IPS-20b (cell line): Measurements from ENCODE around the gene VIPAS39.

Source experiments
- H3K27ac ChIP-seq: one replicate; pipeline ENCODE4 v1.5.1; 2013; ENCODE audit warnings: low read length
- H3K27me3 ChIP-seq: 2 replicates; pipeline ENCODE4 v1.6.1; 2013; ENCODE audit warnings: mild to moderate bottlenecking, low read length, inconsistent platforms; ENCODE audit not compliant: insufficient read depth
- H3K36me3 ChIP-seq: 2 replicates; pipeline ENCODE4 v1.6.1; 2013; ENCODE audit warnings: low read depth, mild to moderate bottlenecking, inconsistent platforms, low read length, moderate library complexity; ENCODE audit not compliant: insufficient read depth
- H3K4me1 ChIP-seq: 2 replicates; pipeline ENCODE4 v1.6.1; 2013; ENCODE audit warnings: mild to moderate bottlenecking, control low read depth, inconsistent platforms, low read length, moderate library complexity; ENCODE audit not compliant: insufficient read depth
- H3K4me3 ChIP-seq: 2 replicates; pipeline ENCODE4 v1.5.1; 2013; ENCODE audit warnings: mild to moderate bottlenecking, low read length, inconsistent platforms
- H3K9ac ChIP-seq: 2 replicates; pipeline ENCODE4 v1.6.1; 2013; ENCODE audit warnings: low read depth, mild to moderate bottlenecking, inconsistent platforms, low read length, moderate library complexity
- H3K9me3 ChIP-seq: 2 replicates; pipeline ENCODE4 v1.6.1; 2013; ENCODE audit warnings: mild to moderate bottlenecking, low read depth, low read length, inconsistent platforms; ENCODE audit not compliant: insufficient read depth

VIPAS39 gene

GRCh38 chr14:77467801-77468200 is 10.4 kb upstream of the VIPAS39 start:
- Histone ChIP-seq H3K36me3 (peaks cover 68% of the 10 kb centered on the region), H3K9ac (no peak overlapping the region), H3K27ac (no peak overlapping the region), H3K9me3 (no peaks in the 10 kb centered on the region), H3K4me3 (no peak overlapping the region), H3K27me3 (no peaks in the 10 kb centered on the region), H3K4me1 (peaks cover 13% of the 10 kb centered on the region)

- H3K4me1 ChIP-seq = peaks cover 9% of the 10 kb centered on the region; the same call in 1 of the 2 replicates
- peak overlapping the region; percentile 97; the same call in 1 of the 2 replicates for H3K9ac ChIP-seq
- no peak overlapping the region for H3K27ac ChIP-seq
- peaks cover 46% of the 10 kb centered on the region for H3K36me3 ChIP-seq
- no peaks in the 10 kb centered on the region for H3K27me3 ChIP-seq
- peak overlapping the region; percentile 93 for H3K4me3 ChIP-seq
- no peaks in the 10 kb centered on the region for H3K9me3 ChIP-seq
Measured at GRCh38 chr14:77459072-77459723, 1.8 kb upstream of the VIPAS39 start.

GRCh38 chr14:77458249-77458950 is 999 bp upstream of the VIPAS39 start:
- Histone ChIP-seq H3K36me3 (peaks cover 38% of the 10 kb centered on the region), H3K27ac (peak overlapping the region; percentile 92), H3K9me3 (no peaks in the 10 kb centered on the region), H3K4me1 (peaks cover 9% of the 10 kb centered on the region; the same call in 1 of the 2 replicates), H3K9ac (peak overlapping the region; percentile 97), H3K27me3 (no peaks in the 10 kb centered on the region), H3K4me3 (peak overlapping the region; percentile 93)

- Histone ChIP-seq H3K36me3 (peaks cover 28% of the 10 kb centered on the region), H3K27ac (peak overlapping the region; percentile 42), H3K27me3 (no peaks in the 10 kb centered on the region), H3K4me3 (peak overlapping the region; percentile 93), H3K9me3 (no peaks in the 10 kb centered on the region), H3K4me1 (peaks cover 9% of the 10 kb centered on the region; the same call in 1 of the 2 replicates), H3K9ac (peak overlapping the region; percentile 97)
Measured at GRCh38 chr14:77457115-77457521, 283 bp downstream of the VIPAS39 start.

GRCh38 chr14:77455966-77456640 is 1.3 kb downstream of the VIPAS39 start:
- peak overlapping the region; percentile 97; the same call in 1 of the 2 replicates for H3K9ac ChIP-seq

GRCh38 chr14:77442196-77442595 is 15.2 kb downstream of the VIPAS39 start:
- Histone ChIP-seq H3K9ac (no peak overlapping the region), H3K9me3 (no peaks in the 10 kb centered on the region), H3K27ac (no peak overlapping the region), H3K4me1 (no peaks in the 10 kb centered on the region), H3K4me3 (no peak overlapping the region), H3K27me3 (no peaks in the 10 kb centered on the region), H3K36me3 (peaks cover 57% of the 10 kb centered on the region)

More at GRCh38 chr14:77455966-77456640, 1.3 kb downstream of the VIPAS39 start:
- no peak overlapping the region for H3K27ac ChIP-seq
- no peaks in the 10 kb centered on the region for H3K27me3 ChIP-seq
- H3K4me3 ChIP-seq = peak overlapping the region; percentile 93
- no peaks in the 10 kb centered on the region for H3K9me3 ChIP-seq
- peaks cover 9% of the 10 kb centered on the region; the same call in 1 of the 2 replicates for H3K4me1 ChIP-seq
- H3K36me3 ChIP-seq = peaks cover 28% of the 10 kb centered on the region

GRCh38 chr14:77439861-77440260 is 17.5 kb downstream of the VIPAS39 start:
- no peaks in the 10 kb centered on the region for H3K27me3 ChIP-seq
- H3K36me3 ChIP-seq = peaks cover 65% of the 10 kb centered on the region
- H3K4me3 ChIP-seq = no peak overlapping the region
- H3K9ac ChIP-seq = no peak overlapping the region
- no peaks in the 10 kb centered on the region for H3K4me1 ChIP-seq
- no peak overlapping the region for H3K27ac ChIP-seq
- H3K9me3 ChIP-seq = no peaks in the 10 kb centered on the region

- no peak overlapping the region for H3K4me3 ChIP-seq
- H3K36me3 ChIP-seq = peaks cover 69% of the 10 kb centered on the region
- no peaks in the 10 kb centered on the region for H3K4me1 ChIP-seq
- H3K9me3 ChIP-seq = no peaks in the 10 kb centered on the region
- no peaks in the 10 kb centered on the region for H3K27me3 ChIP-seq
- no peak overlapping the region for H3K9ac ChIP-seq
- H3K27ac ChIP-seq = no peak overlapping the region
Measured at GRCh38 chr14:77438596-77438995, 18.8 kb downstream of the VIPAS39 start.

GRCh38 chr14:77436042-77436441 is 21.4 kb downstream of the VIPAS39 start:
- H3K36me3 ChIP-seq = peaks cover 58% of the 10 kb centered on the region
- no peaks in the 10 kb centered on the region for H3K9me3 ChIP-seq
- H3K4me1 ChIP-seq = no peaks in the 10 kb centered on the region
- H3K9ac ChIP-seq = no peak overlapping the region
- no peak overlapping the region for H3K4me3 ChIP-seq
- H3K27ac ChIP-seq = no peak overlapping the region
- H3K27me3 ChIP-seq = no peaks in the 10 kb centered on the region

GRCh38 chr14:77426396-77426795 is 31.0 kb downstream of the VIPAS39 start:
- H3K27me3 ChIP-seq = no peaks in the 10 kb centered on the region
- H3K4me1 ChIP-seq = peaks cover 7% of the 10 kb centered on the region; the same call in 1 of the 2 replicates
- no peak overlapping the region for H3K27ac ChIP-seq
- no peak overlapping the region for H3K4me3 ChIP-seq
- H3K36me3 ChIP-seq = peaks cover 77% of the 10 kb centered on the region
- no peak overlapping the region for H3K9ac ChIP-seq
- no peaks in the 10 kb centered on the region for H3K9me3 ChIP-seq

GRCh38 chr14:77424862-77425261 is 32.5 kb downstream of the VIPAS39 start:
- Histone ChIP-seq H3K36me3 (peaks cover 68% of the 10 kb centered on the region), H3K27me3 (no peaks in the 10 kb centered on the region), H3K4me1 (peaks cover 7% of the 10 kb centered on the region; the same call in 1 of the 2 replicates), H3K4me3 (peak overlapping the region; percentile 23), H3K9me3 (peaks cover 2% of the 10 kb centered on the region; the same call in 1 of the 2 replicates), H3K27ac (no peak overlapping the region), H3K9ac (no peak overlapping the region)
